ACC112 (cell line): ENCODE data around the gene SDK2.
"Not testable (repeated sequence)": the region's sequence is repeated elsewhere in the genome, so short reads cannot be mapped to it uniquely, and the experiment has no call there.

Source experiments
- H2AFZ ChIP-seq: fragments of 200-600 bp; sonication (generic); one replicate; pipeline ENCODE4 v1.6.0; 2017; ENCODE audit warnings: antibody characterized with exemption, low read length; ENCODE audit not compliant: unreplicated experiment
- H3K27ac ChIP-seq: fragments of 200-600 bp; sonication (generic); 2 replicates; pipeline ENCODE4 v1.5.1; 2014; ENCODE audit warnings: low read depth, mild to moderate bottlenecking, antibody characterized with exemption, low read length, moderate library complexity
- H3K27me3 ChIP-seq: fragments of 200-600 bp; sonication (generic); 2 replicates; pipeline ENCODE4 v1.6.1; 2014; ENCODE audit warnings: mild to moderate bottlenecking, antibody characterized with exemption, low read length, moderate library complexity, mixed read lengths; ENCODE audit not compliant: insufficient read depth
- H3K36me3 ChIP-seq: fragments of 200-600 bp; sonication (generic); 2 replicates; pipeline ENCODE4 v1.6.1; 2016; ENCODE audit warnings: mild to moderate bottlenecking, antibody characterized with exemption, low read length, moderate library complexity, mixed read lengths; ENCODE audit not compliant: insufficient read depth
- H3K4me1 ChIP-seq: fragments of 200-600 bp; sonication (generic); one replicate; pipeline ENCODE4 v1.6.1; 2016; ENCODE audit warnings: low read length, mixed read lengths; ENCODE audit not compliant: insufficient read depth, unreplicated experiment, control insufficient read depth
- H3K4me3 ChIP-seq: fragments of 200-600 bp; sonication (generic); 2 replicates; pipeline ENCODE4 v1.5.1; 2014; ENCODE audit warnings: mild to moderate bottlenecking, low read depth, low read length
- H3K79me2 ChIP-seq: fragments of 200-600 bp; sonication (generic); one replicate; pipeline ENCODE4 v1.6.0; 2016; ENCODE audit warnings: low read length; ENCODE audit not compliant: control insufficient read depth, unreplicated experiment, insufficient read depth

Gene SDK2

DNA sequence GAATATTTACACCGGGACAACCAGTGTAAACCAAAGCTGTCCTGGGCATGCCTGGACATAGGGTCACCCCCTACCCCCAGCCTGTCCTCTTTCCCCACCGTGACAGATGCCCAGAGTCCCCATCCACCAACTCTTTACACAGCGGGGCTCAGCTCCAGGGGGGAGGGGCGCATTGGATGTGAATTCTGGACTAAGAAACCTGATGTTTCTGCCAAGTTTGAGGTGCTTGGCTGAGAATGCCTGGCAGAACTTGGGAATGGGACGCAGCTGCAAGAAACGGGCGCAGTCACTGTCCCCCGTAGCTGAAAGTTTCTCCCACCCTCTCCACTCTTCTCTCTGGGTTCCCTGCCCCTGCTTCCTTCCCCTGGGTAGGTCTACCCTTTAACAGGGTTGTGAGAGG is 264.4 kb downstream of the SDK2 start:
- no peak overlapping the region for H3K4me3 ChIP-seq
- peaks cover 13% of the 10 kb centered on the region; the same call in 1 of the 2 replicates for H3K27me3 ChIP-seq
- H3K79me2 ChIP-seq, result no peaks in the 10 kb centered on the region
- no peak overlapping the region for H2AFZ ChIP-seq
- H3K27ac ChIP-seq, result no peak overlapping the region
- no peaks in the 10 kb centered on the region for H3K4me1 ChIP-seq
- no peaks in the 10 kb centered on the region for H3K36me3 ChIP-seq

DNA sequence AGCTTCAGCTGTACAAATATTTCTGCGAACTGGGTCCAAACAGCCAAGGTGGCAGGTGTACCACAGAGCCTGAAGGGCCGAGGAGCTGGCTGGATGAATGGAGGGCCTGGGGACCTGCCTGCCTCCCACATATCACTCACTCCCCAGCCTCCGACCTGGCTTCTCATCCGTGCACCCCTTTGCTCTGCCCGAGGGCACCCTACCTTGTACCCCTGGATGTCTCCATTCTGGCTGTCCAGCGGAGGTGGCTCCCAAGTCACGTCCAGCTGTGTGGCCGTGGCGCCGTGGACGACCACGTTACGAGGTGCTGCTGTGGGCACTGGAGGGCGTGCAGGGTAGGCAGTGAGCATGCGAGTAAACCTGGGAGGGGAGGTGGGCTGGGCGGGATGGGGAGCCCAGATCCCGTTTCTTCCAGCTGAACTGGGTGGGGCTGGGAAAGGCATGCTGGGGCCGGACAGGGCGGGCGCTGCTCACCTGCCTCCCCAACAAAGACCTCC is 265.2 kb downstream of the SDK2 start:
- Histone ChIP-seq H2AFZ (no peak overlapping the region), H3K4me3 (no peak overlapping the region), H3K36me3 (no peaks in the 10 kb centered on the region), H3K27me3 (peaks cover 13% of the 10 kb centered on the region; the same call in 1 of the 2 replicates), H3K4me1 (no peaks in the 10 kb centered on the region), H3K79me2 (no peaks in the 10 kb centered on the region), H3K27ac (no peak overlapping the region)

DNA sequence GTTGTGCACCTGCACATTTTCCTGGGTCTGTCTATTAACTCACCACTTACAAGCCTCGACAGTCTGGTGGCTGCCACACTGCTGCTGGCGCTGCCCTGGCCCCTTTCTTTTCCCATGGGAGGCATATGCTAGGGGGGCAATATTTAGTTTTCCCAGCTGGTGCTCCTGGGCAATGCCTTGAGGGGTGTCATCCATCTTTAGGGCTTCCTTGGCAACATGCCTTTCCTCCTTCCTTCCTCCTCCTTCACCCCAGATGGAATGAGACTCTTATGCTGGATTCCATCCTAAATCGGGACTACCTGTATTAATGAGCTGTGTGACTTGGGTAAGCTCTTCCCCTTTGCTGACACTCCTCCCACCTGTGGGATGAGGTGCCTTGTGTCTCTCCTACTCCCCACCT is 267.6 kb downstream of the SDK2 start:
- no peak overlapping the region for H2AFZ ChIP-seq
- H3K4me3 ChIP-seq, result no peak overlapping the region
- H3K36me3 ChIP-seq, result no peaks in the 10 kb centered on the region
- no peaks in the 10 kb centered on the region for H3K4me1 ChIP-seq
- peaks cover 25% of the 10 kb centered on the region; the same call in 1 of the 2 replicates for H3K27me3 ChIP-seq
- no peak overlapping the region for H3K27ac ChIP-seq
- H3K79me2 ChIP-seq, result no peaks in the 10 kb centered on the region

DNA sequence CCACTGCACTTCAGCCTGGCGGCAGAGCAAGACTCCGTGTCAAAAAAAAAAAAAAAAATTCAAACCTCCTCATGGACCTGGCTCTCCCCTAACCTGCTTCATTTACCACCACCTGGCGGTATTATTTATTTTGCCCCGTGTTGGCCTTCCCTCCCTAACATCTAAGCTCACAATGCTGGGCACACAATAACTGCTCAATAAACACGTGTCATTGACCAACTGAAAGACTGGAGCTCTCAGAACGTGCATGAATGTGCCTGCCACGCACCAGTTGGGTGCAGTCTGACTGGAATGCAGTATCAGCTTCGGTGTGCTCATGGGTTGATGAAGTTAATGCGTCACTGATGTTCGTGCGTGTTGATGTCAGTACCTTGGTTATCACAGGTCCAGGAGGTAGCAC is 268.1 kb downstream of the SDK2 start:
- H3K36me3 ChIP-seq, result no peaks in the 10 kb centered on the region
- no peaks in the 10 kb centered on the region for H3K79me2 ChIP-seq
- no peak overlapping the region for H2AFZ ChIP-seq
- no peak overlapping the region for H3K4me3 ChIP-seq
- no peaks in the 10 kb centered on the region for H3K4me1 ChIP-seq
- H3K27ac ChIP-seq, result no peak overlapping the region
- peaks cover 25% of the 10 kb centered on the region; the same call in 1 of the 2 replicates for H3K27me3 ChIP-seq

DNA sequence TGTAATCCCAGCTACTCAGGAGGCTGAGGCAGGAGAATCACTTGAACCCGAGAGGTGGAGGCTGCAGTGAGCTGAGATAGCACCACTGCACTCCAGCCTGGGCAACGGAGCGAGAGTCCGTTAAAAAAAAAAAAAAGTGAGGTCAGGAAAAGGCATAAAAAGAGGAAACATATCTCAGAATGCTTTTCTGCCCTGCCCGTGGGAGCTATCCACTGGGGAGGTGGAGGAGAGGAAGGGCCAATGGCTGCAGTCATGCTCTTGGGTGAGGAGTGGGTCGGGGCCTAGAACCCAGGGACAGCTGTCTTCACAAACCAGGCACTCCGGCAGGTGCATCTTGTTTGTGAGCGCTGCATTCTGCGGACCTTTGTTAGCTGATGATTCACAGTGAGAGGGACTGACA is 272.4 kb downstream of the SDK2 start:
- Histone ChIP-seq H2AFZ (no peak overlapping the region), H3K4me3 (no peak overlapping the region), H3K79me2 (no peaks in the 10 kb centered on the region), H3K4me1 (no peaks in the 10 kb centered on the region), H3K36me3 (no peaks in the 10 kb centered on the region), H3K27ac (no peak overlapping the region), H3K27me3 (peaks cover 25% of the 10 kb centered on the region; the same call in 1 of the 2 replicates)

DNA sequence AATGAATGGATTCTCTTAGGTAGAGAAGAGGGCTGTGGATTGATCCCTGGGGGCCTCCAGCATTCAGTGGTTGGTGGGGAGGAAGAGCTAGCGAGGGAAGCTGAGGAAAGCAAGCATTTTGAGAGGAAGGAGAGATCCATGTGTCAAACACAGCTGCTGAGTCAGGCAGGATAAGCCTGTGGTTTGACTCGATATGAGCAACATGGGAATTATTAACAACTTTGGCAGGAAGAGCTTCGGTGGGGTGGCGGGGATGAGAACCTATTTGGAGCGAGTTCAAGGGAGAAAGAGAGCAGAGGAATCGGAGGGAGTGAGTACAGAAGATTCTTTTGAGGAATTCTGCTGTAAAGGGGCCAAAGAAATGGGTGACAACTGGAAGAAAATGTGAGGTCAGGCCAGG is 273.0 kb downstream of the SDK2 start:
- peaks cover 25% of the 10 kb centered on the region; the same call in 1 of the 2 replicates for H3K27me3 ChIP-seq
- H3K27ac ChIP-seq, result no peak overlapping the region
- H3K79me2 ChIP-seq, result no peaks in the 10 kb centered on the region
- no peak overlapping the region for H2AFZ ChIP-seq
- no peak overlapping the region for H3K4me3 ChIP-seq
- no peaks in the 10 kb centered on the region for H3K4me1 ChIP-seq
- no peaks in the 10 kb centered on the region for H3K36me3 ChIP-seq

DNA sequence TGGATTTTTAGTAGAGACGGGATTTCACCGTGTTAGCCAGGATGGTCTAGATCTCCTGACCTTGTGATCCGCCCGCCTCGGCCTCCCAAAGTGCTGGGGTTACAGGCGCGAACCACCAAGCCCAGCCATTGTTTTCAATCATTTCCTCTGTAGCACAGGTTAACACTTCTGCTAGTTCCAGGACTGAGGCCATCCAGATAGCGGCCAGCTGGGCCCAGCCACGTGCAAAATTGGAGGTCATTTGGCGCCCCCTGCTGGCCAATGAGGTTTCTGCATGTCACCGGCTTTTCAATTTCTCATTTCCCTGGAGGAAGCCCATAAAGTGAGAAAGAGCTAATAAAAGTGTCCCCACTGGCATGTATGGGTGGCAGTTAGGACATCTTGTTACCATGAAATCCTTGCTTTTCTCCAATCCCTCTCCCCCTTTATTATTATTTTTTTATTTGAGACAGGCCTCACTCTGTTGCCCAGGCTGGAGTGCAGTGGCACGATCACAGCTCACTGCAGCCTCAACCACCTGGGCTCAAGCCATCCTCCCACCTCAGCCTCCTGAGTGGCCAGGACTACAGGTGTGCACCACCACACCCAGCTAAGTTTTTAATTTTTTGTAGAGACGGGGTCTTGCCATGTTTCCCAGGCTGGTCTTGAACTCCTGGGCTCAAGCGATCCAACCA is 274.3 kb downstream of the SDK2 start:
- H3K36me3 ChIP-seq, H3K4me3 ChIP-seq, H3K4me1 ChIP-seq, H3K27ac ChIP-seq, H3K79me2 ChIP-seq: not testable (repeated sequence)
- H3K27me3 ChIP-seq, result peaks cover 28% of the 10 kb centered on the region; the same call in 1 of the 2 replicates
- peak overlapping the region; percentile 23 for H2AFZ ChIP-seq

DNA sequence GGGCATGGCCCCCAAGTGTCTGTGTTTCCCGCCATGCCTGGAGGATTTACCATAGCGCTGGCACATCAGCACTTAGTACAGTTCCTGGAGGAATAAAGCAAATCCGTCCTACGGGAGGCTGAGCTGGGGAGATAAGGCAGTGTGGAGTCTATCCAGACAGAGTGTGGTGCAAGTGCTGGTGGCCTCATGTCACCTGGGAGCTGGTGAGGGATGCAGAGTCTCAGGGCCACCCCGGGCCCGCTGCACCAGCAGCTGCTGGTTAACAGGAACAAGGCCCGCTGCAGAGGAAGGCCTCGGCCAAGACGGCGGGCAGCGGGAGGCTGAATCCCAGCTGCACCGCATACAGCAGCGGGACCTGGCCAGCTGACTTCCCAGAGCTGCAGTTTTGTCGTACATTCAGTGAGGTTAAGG is 275.1 kb downstream of the SDK2 start:
- Histone ChIP-seq H3K27ac (no peak overlapping the region), H3K36me3 (no peaks in the 10 kb centered on the region), H3K4me1 (no peaks in the 10 kb centered on the region), H2AFZ (no peak overlapping the region), H3K27me3 (peaks cover 25% of the 10 kb centered on the region; the same call in 1 of the 2 replicates), H3K4me3 (no peak overlapping the region), H3K79me2 (no peaks in the 10 kb centered on the region)

DNA sequence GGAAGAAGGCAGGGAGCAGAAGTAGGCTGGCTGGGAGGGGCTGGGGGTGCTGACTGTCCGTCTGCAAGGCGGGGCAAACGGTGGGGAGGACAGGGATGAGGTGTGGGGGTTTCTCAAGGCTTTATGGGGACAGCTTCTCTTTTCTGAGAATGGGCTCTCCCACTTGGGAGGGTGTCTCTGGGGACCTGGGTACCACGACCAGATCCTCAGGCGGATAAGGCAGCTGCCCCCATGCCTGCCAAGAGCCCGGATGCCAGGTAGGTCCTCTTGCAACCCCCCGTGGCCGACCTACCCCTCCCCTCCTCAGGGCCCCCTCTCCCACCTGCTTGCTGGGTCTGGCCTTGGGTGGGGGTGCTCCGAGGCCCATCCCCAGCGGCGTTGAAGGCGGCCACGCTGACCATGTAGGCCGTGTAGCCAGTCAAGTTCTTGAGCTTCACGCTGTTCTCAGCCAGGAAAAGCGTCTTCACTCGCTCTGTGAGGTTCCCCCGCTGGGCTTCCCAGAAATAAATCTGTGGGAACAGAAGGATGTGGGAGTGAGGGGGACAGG is 276.1 kb downstream of the SDK2 start:
- H3K4me1 ChIP-seq, result no peaks in the 10 kb centered on the region

DNA sequence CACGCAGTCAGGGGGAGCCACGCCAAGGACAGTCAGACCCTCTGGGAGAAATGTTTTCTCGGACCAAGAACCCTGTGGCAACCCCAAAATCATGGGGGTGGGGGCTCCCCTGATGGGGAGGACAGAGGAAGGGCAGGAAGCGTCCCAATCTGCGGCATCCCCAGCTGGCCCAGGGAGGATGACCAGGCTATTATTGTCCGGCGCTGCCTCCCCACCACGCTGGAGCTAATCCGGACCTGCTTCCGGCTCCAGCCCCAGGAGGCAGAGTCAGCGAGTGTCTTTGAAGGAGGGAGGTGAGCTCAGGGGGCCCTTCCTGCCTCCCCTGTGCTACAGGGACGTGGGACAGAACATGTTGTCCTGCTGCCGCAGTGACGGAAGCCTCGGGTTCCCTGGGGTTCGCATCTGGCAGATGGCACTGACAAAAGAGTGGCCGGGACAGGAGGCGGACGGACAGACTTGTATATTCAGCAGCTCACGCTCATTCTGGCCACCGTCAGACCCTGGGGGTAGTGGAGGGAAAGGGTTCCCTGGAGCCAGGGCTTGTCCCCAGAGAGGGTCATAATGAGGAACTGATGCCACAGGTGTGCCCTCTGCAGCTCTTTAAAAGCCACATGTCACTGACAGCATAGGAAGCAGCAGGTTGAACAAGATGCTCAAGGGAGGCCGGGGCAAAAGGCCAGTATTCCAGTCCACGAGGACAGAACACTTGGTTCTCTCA is 278.2 kb downstream of the SDK2 start:
- Histone ChIP-seq H3K4me3 (no peak overlapping the region), H3K36me3 (no peaks in the 10 kb centered on the region), H3K27ac (no peak overlapping the region), H3K79me2 (no peaks in the 10 kb centered on the region), H3K27me3 (peaks cover 6% of the 10 kb centered on the region; the same call in 1 of the 2 replicates), H2AFZ (no peak overlapping the region), H3K4me1 (no peaks in the 10 kb centered on the region)

More for the DNA sequence above, 276.1 kb downstream of the SDK2 start:
- H2AFZ ChIP-seq, result no peak overlapping the region
- H3K79me2 ChIP-seq, result no peaks in the 10 kb centered on the region
- H3K4me3 ChIP-seq, result no peak overlapping the region
- H3K36me3 ChIP-seq, result no peaks in the 10 kb centered on the region
- peaks cover 18% of the 10 kb centered on the region; the same call in 1 of the 2 replicates for H3K27me3 ChIP-seq
- no peak overlapping the region for H3K27ac ChIP-seq
